HG03280 (cell line): ENCODE measurements around the gene ZBTB21.
A peak's percentile ranks its signal among the peaks of the same experiment; 100 is the strongest.
"Not testable (repeated sequence)": the region's sequence is repeated elsewhere in the genome, so short reads cannot be mapped to it uniquely, and the experiment has no call there.

Experiments
- ATAC-seq: cut with Tn5 transposase; IDR thresholded peaks from one replicate; pipeline ENCODE4 v1.9.1; 2021; ENCODE audit warnings: mild to moderate bottlenecking, moderate library complexity; ENCODE audit not compliant: unreplicated experiment

Gene ZBTB21

DNA sequence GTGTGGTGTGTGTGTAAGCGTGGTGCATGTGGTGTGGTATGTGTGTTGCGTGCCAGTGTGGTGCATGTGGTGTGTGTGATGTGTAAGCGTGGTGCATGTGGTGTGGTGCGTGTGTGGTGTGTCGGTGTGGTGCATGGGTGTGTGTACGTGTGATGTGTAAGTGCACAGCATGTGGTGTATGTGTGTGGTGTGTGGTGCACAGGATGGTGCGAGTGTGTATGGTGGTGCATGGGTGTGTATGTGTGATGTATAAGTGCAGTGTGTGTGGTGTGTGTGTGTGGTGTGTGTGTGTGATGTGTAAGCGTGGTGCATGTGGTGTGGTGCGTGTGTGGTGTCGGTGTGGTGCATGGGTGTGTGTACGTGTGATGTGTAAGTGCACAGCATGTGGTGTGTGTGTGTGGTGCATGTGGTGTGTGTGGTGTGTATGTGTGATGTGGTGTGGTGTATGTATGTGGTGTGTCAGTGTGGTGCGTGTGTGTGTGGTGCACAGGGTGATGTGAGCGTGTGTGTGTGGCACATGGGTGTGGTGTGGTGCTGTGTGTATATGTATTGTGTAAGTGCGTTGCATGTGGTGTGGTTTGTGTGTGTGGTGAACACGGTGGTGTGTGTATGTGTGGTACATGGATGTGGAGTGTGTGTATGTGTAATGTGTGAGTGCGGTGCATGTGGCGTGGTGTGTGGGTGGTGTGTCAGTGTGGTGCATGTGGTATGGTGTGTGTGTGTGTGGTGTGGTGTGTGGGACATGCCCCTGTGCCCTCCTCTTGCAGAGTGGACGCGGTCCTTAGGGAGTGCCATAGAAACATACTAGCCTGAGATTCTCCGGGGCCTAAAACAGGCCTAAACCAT, 55.3 kb downstream of the ZBTB21 start:
- no peak for ATAC-seq

DNA sequence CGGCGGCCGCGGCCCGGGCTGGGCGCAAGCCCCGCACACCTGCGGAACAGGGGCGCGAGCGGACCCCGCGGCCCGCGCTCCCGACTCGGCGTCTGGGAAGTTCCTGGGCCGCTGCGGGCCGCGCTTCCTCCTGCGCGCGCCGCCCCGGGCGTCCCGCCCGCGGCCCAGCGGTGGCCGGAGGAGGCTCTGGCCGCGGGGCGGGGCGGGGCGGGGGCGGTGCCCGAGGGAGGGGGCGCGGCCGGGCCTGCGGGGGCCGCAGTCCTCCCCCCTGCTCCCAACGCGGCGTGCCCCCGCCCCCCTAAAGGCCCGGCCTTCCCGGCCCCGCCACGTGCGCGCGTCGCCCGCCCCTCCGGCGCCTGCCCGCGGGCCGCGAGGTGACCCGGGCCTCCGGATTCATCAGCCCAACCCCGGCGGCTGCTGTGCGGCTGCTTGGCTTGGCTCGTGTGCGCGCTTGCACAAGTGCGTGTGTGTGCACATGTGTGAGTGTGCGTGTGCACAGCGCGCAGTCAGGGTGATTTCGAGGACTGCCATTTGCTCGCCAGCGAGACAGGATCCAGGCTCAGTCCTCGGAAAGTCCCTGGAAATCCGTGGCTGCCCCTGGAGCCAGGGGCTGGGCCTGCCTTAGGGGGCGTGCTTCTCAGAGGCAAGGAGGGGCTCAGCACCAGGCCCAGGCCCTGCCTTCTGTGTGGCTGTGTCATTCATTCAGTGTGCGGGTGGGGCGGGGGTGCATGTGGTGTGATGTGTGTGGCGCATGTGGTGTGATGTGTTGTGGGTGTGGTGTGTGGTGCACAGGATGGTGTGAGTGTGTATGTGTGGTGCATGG, 56.1 kb downstream of the ZBTB21 start, which contains the start of gene C2CD2:
Gene C2CD2 (minus strand): TSS at position 188 of the 823 bp plus-strand sequence. CDS start 370 bp downstream, outside the sequence.
- ATAC-seq = peak; percentile 47

DNA sequence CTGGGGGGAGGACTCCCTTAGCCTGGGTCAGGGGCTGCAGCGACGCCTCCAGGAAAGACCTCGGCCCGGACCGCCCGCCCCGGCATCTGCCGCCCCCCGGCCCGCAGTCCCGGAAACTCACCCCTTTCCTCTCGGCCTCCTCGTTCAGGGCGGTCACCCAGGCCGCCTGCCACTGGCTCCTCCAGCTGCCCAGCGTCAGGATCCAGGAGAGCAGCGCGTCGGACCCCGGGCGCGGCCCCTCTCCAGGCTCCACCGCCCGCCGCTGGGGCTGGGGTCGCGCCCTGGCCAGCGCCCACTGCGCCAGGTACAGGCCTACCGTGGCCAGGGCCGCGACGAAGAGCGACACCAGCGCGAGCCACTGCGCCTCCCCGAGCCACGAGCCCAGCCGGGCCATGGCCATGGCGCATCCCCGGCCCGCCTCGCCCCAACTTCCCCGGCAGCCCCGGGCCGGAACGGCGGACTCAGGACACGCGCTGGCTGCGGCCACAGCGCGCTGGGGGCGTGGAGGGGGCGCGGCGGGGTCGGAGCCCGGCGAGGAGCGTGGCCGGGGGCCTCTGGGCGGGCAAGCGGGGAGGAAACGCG, 56.8 kb downstream of the ZBTB21 start:
- ATAC-seq = peak; percentile 30

DNA sequence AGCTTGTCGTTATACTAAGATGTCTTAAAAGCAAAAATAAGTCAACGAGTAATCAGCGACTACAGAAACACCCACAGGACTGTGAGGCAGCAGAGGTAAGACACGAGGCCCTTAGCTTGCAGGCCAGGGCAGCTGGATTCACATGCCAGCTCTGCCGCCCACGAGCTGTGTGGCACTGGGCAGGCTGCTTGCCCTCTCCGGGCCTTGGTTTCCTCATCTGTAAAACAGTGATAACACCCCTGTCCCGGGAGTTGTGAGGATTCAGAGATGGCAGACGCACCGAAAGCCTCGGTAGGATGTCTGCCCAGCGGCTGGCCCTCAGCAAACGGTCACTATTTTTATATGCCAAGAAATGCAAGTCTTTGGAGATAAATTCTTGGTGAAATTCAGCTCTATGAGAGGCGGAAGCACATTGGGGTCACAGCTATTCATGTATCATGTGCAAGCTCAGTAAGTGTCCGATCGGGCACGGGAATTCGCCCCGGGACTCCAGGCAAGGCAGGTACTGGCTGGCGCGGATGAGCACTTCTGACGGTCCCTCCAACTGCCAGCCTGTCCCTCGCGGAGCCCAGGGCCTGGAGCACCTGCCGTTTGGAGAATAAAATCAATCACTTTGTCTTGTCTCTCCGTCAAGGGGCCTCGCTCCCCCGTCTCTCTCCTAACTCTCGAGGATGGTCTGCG, 57.5 kb downstream of the ZBTB21 start:
- ATAC-seq = no peak

DNA sequence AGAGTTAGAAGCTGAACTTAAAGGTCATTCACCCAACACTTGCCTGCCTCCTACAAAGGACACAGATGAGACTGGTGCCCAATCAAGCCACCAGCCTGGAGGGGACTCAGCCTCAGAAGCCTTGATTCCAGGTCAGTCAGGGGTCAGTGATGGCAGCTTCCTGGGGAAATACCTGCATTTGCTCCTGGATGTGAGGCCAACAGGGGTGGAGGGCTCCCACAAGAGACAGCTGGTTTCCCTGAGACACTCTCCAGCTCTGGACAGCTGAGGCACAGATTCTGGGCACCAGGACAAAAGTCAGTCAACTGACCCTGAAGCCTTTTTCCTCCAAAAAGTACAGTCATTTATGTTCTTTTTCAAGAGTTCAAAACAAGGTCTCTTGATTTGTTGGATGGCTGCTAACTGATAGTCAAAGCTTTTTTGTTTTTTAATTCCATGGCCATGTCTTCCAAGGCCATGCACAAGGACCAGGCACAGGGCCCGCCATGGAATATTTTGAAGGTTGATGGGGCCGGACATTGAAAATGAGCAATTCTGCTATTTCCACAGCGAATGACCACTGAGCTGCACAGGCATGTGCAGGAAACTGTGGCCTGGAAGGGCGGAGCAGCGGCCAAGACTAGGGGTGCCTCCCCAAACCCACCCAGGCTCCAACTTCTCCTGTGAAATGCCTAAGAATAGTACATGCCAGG, 58.1 kb downstream of the ZBTB21 start:
- no peak for ATAC-seq

DNA sequence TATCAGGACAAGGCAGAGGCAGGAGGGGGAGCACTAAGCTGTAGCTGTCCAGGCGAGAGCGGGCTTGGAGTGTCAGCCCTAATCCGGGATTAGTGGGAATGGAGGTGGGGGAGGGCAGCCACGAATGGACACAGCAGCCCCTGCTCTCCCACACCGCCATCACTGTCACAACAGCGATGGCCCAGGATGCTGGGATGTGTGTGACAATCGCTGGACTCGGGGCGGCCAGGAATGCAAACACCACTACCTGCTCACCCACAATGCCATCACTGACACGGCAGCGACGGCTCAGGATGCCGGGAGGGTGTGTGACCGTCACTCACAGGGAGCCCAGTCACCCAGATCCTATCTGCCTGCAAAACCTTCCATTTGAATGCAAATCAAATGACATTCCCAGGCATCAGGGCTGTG, 59.2 kb downstream of the ZBTB21 start:
- ATAC-seq = no peak

DNA sequence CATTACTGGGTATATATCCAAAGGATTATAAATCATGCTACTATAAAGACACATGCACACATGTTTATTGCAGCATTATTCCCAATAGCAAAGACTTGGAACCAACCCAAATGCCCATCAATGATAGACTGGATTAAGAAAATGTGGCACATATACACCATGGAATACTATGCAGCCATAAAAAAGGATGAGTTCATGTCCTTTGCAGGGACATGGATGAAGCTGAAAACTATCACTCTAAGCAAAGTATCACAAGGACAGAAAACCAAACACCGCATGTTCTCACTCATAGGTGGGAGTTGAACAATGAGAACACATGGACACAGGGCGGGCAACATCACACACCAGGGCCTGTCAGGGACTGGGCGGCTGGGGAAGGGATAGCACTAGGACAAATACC, 60.5 kb downstream of the ZBTB21 start:
- not testable (repeated sequence) for ATAC-seq

DNA sequence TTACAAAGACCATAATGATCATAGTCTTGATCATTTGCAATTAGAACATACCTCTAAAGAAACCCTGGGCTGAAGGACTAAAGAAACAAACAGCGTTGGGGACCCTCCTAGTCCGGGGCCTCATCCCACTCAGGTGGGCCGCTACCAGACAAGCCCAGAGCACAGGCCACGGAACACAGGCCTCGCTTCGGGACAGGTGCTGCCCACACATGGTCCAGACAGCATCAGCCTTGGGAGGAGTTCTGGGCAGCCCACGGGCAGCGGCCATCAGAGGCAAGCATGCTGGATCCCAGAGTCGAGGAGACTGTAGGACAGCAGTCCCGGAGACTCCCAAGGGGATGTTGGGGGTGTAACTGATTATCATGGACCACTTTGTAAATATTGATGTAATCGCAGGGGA, 61.3 kb downstream of the ZBTB21 start:
- ATAC-seq = no peak

DNA sequence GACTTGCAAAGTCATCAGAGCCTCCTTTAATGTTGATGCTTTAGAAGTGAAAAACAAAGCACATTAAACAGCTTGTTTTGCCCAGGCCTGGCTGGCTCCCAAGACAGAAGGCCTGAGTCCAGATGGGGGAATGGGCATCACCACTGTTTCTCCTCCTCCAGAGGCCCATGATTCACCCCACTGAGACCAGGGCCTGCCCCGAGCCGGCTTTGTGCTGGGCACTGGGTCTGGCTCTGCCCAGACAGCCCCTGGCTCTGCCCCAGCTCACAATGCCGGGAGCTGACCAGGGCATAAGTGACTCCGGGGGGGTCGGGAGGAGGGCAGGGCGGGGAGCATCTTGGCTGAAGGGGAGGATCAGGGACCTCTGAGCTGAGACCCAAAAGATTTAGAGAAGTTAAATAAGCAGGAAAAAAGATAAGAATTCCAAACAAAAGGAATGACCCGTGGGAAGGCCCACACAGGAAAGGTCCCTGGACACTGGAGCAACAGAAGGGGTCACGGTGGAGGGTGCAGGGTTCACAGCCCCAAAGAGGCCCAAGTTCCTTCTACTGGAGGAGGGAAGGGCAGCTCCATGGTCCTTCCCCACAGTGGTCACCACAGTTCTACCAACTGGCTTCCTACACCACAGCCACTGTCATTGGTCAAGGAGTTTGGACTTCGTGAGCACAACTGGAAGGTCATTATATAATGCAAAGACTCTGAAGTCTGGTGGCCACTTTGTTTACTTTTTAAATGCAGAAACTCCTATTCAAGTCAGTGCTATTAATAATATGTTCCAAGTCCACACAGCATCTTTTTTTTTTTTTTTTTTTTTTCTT, 61.9 kb downstream of the ZBTB21 start:
- ATAC-seq = no peak

DNA sequence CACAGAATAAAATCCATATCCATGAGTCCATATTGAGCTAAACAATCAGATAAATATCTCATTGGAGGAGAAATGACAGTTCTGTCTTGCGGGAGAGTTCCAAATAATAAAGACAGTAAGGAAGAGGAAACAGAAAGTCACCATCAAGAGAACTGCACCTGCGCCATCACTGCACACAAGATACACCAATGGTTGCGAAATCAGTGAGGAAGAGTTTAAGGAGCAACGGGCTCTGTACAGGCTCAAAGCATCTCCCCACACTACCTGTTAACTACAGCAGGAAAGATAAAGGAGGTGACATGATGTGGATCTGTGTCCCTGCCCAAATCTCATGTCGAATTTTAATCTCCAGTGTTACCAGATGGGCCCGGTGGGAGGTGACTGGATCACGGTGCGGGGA, 64.2 kb downstream of the ZBTB21 start:
- no peak for ATAC-seq

DNA sequence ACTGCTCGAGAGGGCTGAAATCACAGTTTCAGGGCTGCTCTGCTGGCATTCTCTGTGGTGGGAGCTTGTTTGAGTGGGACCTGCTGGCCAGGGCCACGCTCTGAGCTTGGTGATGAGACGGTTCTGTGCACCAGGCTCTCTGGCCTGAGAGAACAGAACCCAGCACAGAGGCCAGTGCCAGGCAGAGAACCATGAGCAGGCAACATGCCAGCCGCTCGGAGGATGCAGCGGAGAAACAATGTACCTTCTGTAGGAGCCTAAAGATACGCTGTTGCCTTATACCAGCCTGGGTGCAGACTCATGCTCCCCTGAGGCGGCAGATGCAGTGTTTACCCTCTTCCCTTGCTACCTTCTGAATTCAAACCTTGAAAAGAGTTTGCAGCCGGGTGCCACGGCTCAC, 66.3 kb downstream of the ZBTB21 start:
- ATAC-seq = no peak

DNA sequence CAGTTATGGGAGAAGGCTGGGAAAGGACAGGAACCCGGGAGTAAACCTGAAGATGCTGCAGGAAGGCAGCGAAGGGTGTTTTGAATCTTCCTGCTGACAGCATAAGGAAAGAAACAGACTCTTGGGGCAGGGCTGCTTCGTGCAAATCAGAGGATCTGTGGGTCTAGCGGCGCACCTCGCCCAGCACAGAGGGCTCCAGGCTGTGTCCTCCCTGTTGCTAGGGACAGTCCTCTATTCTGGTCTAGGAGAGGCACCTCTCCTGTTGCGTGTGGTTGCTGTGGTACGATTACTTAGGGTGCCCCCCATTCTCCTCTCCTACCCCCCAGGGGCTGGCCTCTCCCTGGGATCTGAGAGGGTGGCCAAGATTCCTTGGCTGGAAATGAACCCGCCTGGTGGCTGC, 67.7 kb downstream of the ZBTB21 start:
- no peak for ATAC-seq

DNA sequence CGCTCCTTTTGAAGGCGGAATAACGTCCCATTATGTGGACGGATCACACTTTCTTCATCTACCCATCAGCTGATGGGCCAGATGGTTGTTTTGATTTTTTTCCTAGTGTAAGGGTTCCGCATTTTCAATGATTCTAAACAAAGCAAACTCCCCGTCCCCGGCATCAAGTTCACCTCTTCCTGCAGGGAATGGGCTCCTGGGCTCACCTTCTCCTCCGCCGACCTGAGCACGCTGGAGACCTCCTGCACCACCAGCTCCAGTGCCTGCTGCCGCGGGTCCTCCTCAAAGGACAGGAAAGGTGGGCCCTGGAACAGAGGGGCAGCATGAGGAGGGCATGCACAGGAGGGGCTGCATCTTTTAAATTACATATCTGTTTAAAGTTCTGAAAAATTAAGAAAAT, 68.2 kb downstream of the ZBTB21 start:
- no peak for ATAC-seq

DNA sequence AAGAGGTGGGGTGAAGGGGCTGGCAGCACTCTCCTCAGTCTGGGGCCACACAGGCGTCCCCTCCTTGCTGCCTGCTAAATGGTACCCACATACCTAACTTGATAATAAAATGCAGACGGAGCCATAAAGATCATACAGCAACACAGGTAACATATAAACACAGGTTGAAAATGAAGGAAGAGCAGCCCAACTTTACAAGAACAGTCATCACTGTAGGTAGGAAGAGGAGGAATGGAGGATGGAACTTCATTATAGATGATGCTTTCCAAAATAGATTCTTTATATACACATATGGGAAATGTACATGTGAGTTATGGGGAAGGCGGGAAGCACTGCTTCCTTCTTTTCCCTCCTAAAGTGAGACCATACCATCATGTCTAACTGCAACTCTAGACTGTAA, 69.7 kb downstream of the ZBTB21 start:
- no peak for ATAC-seq

DNA sequence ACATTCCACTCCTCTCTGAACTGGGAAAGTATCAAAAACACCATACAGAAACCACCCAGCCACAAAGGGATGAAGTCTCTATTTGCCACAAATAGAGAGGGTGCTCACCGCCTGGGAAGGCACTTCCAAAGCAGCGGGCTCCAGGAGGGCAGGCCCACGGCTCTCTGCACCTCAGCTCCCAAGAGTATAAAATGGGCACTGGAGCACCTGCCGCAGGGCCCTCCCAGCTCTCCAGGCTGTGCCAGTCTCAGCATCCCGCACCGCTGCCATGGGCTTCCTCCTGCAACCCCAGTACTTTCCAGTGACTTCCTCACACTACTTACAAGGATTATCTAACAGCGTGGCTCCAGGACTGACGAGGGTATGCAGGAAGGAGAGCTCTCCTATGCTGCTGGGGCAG, 70.8 kb downstream of the ZBTB21 start:
- ATAC-seq = no peak
